SK-N-SH (cell line): ENCODE data around the gene ARHGAP31.

Experiments
- ELF1 ChIP-seq: IDR thresholded peaks from 2 replicates; pipeline ENCODE4 v1.4.0; 2012
- EP300 ChIP-seq, 2 experiments: IDR thresholded peaks; 2 replicates each; pipeline versions ENCODE4 v1.4.0 to v1.6.1; 2012; ENCODE audit warnings: borderline replicate concordance in 1 of 2, low read depth in 1 of 2, low read length in 1 of 2
- FOXJ3 ChIP-seq: sonication (generic); formaldehyde crosslinking; IDR thresholded peaks from 2 replicates; pipeline ENCODE4 v1.5.1; 2020; ENCODE audit warnings: mild to moderate bottlenecking, missing genetic modification reagents
- RAD21 ChIP-seq: IDR thresholded peaks from 2 replicates; pipeline ENCODE4 v1.6.1; 2012; ENCODE audit warnings: mild to moderate bottlenecking, low read length
- RCOR1 ChIP-seq: fragments of 150-350 bp; IDR thresholded peaks from 2 replicates; pipeline ENCODE4 v1.6.1; 2017; ENCODE audit warnings: antibody characterized with exemption, low read length
- RFX5 ChIP-seq: IDR thresholded peaks from 2 replicates; pipeline ENCODE4 v1.6.1; 2012; ENCODE audit warnings: mild to moderate bottlenecking, improper control_type of control experiment, low read length
- TAF1 ChIP-seq: IDR thresholded peaks from 2 replicates; pipeline ENCODE4 v1.6.1; 2012; ENCODE audit warnings: low read depth, mild to moderate bottlenecking, low read length, moderate library complexity, borderline replicate concordance
- TCF12 ChIP-seq: IDR thresholded peaks from 2 replicates; pipeline ENCODE4 v1.4.0; 2012
- TEAD4 ChIP-seq: IDR thresholded peaks from 2 replicates; pipeline ENCODE4 v1.4.0; 2012; ENCODE audit warnings: mild to moderate bottlenecking, borderline replicate concordance; ENCODE audit not compliant: insufficient read depth
- YY1 ChIP-seq: IDR thresholded peaks from 2 replicates; pipeline ENCODE4 v1.4.0; 2012; ENCODE audit warnings: low read depth, mild to moderate bottlenecking
- TF ChIP-seq, protein P1 (sequence below): fragments of 200-600 bp; sonication (generic); IDR thresholded peaks from 2 replicates; pipeline ENCODE4 v1.6.1; 2017; ENCODE audit warnings: antibody characterized with exemption, mild to moderate bottlenecking, moderate library complexity
- TF ChIP-seq, protein P2 (sequence below): IDR thresholded peaks from 2 replicates; pipeline ENCODE4 v1.6.1; 2012; ENCODE audit warnings: mild to moderate bottlenecking, low read depth, low read length, moderate library complexity
- TF ChIP-seq, protein P3 (sequence below): IDR thresholded peaks from 2 replicates; pipeline ENCODE4 v1.4.0; 2012; ENCODE audit warnings: low read depth
- TF ChIP-seq, protein P4 (sequence below): fragments of 150-350 bp; IDR thresholded peaks from 2 replicates; pipeline ENCODE4 v1.6.1; 2016; ENCODE audit warnings: mild to moderate bottlenecking, low read depth, low read length

GRCh38 chr3:119298565-119298941 lies 4.4 kb downstream of the ARHGAP31 start:
- TF ChIP-seq, protein P1, sequence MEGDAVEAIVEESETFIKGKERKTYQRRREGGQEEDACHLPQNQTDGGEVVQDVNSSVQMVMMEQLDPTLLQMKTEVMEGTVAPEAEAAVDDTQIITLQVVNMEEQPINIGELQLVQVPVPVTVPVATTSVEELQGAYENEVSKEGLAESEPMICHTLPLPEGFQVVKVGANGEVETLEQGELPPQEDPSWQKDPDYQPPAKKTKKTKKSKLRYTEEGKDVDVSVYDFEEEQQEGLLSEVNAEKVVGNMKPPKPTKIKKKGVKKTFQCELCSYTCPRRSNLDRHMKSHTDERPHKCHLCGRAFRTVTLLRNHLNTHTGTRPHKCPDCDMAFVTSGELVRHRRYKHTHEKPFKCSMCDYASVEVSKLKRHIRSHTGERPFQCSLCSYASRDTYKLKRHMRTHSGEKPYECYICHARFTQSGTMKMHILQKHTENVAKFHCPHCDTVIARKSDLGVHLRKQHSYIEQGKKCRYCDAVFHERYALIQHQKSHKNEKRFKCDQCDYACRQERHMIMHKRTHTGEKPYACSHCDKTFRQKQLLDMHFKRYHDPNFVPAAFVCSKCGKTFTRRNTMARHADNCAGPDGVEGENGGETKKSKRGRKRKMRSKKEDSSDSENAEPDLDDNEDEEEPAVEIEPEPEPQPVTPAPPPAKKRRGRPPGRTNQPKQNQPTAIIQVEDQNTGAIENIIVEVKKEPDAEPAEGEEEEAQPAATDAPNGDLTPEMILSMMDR: no peak
- no peak for TF ChIP-seq EP300 (IDR thresholded peaks at IDR 0.05; ENCODE audit: borderline replicate concordance in 1 of 2, low read depth in 1 of 2, low read length in 1 of 2)
- no peak for TF ChIP-seq TEAD4
- no peak for TF ChIP-seq ELF1
- TF ChIP-seq TCF12: no peak
- no peak for TF ChIP-seq RAD21
- TF ChIP-seq, protein P2, sequence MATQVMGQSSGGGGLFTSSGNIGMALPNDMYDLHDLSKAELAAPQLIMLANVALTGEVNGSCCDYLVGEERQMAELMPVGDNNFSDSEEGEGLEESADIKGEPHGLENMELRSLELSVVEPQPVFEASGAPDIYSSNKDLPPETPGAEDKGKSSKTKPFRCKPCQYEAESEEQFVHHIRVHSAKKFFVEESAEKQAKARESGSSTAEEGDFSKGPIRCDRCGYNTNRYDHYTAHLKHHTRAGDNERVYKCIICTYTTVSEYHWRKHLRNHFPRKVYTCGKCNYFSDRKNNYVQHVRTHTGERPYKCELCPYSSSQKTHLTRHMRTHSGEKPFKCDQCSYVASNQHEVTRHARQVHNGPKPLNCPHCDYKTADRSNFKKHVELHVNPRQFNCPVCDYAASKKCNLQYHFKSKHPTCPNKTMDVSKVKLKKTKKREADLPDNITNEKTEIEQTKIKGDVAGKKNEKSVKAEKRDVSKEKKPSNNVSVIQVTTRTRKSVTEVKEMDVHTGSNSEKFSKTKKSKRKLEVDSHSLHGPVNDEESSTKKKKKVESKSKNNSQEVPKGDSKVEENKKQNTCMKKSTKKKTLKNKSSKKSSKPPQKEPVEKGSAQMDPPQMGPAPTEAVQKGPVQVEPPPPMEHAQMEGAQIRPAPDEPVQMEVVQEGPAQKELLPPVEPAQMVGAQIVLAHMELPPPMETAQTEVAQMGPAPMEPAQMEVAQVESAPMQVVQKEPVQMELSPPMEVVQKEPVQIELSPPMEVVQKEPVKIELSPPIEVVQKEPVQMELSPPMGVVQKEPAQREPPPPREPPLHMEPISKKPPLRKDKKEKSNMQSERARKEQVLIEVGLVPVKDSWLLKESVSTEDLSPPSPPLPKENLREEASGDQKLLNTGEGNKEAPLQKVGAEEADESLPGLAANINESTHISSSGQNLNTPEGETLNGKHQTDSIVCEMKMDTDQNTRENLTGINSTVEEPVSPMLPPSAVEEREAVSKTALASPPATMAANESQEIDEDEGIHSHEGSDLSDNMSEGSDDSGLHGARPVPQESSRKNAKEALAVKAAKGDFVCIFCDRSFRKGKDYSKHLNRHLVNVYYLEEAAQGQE: no peak
- TF ChIP-seq, protein P3, sequence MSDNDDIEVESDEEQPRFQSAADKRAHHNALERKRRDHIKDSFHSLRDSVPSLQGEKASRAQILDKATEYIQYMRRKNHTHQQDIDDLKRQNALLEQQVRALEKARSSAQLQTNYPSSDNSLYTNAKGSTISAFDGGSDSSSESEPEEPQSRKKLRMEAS: no peak
- TF ChIP-seq, protein P4, sequence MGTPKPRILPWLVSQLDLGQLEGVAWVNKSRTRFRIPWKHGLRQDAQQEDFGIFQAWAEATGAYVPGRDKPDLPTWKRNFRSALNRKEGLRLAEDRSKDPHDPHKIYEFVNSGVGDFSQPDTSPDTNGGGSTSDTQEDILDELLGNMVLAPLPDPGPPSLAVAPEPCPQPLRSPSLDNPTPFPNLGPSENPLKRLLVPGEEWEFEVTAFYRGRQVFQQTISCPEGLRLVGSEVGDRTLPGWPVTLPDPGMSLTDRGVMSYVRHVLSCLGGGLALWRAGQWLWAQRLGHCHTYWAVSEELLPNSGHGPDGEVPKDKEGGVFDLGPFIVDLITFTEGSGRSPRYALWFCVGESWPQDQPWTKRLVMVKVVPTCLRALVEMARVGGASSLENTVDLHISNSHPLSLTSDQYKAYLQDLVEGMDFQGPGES: no peak
- no peak for TF ChIP-seq RFX5
- TF ChIP-seq TAF1: no peak
- TF ChIP-seq RCOR1: no peak
- no peak for TF ChIP-seq YY1
- no peak for TF ChIP-seq FOXJ3 (CRISPR knock-in tag)
